Endothelial cell of umbilical vein (primary cell): ENCODE results near the gene ASB17. TPM values are rescaled to one million over a fixed set of nuclear protein-coding genes. Genes with fewer than 3 reads are reported as not detected.
"Not testable (repeated sequence)": the region's sequence is repeated elsewhere in the genome, so short reads cannot be mapped to it uniquely, and the experiment has no call there.

Experiments
- BruUV-seq: library from RNA; stranded (reverse); fragments of 400-500 nt; replicated peaks from 2 replicates; lab custom pipeline; 2021; lab: Mats Ljungman, UMichigan
- CTCF ChIA-PET: fragments of 300-600, 350-600 bp; sonication (Branson Sonifier 250); formaldehyde crosslinking; loops from one replicate; lab custom pipeline; 2021; ENCODE audit warnings: antibody characterized with exemption, inconsistent platforms; lab: Charles Lee
- POLR2A ChIA-PET: fragments of 300-600, 350-600 bp; sonication (Branson Sonifier 250); formaldehyde crosslinking; loops from one replicate; lab custom pipeline; 2021; ENCODE audit warnings: antibody characterized with exemption, inconsistent platforms; lab: Charles Lee
- DNase-seq: peaks from one replicate; pipeline ENCODE4 v3.0.0-alpha.2; 2011; ENCODE audit warnings: low read depth, low spot score
- FAIRE-seq: peaks from 2 replicates; lab custom pipeline; 2011; peaks lifted over from hg19 to GRCh38; lab: Jason Lieb, UNC
- H2AFZ ChIP-seq: 2 replicates; pipeline ENCODE4 v1.6.0; 2012; ENCODE audit warnings: low read depth, low read length, control low read depth, inconsistent platforms
- H3K27ac ChIP-seq: 2 replicates; pipeline ENCODE4 v1.5.1; 2011; ENCODE audit warnings: low read depth, mild to moderate bottlenecking, control low read depth, low read length, moderate library complexity; ENCODE audit not compliant: insufficient read depth
- H3K27me3 ChIP-seq, 2 experiments: 2 replicates each; pipeline versions ENCODE4 v1.6.0 to v1.6.1; 2011; ENCODE audit warnings: low read length in 2 of 2, mixed read lengths in 1 of 2; ENCODE audit not compliant: control insufficient read depth in 2 of 2, insufficient read depth in 2 of 2
- H3K36me3 ChIP-seq, 2 experiments: 2 replicates in 1 of 2; 3 replicates in 1 of 2; pipeline ENCODE4 v1.5.1; 2011; ENCODE audit warnings: low read length in 2 of 2, mild to moderate bottlenecking in 1 of 2, moderate library complexity in 1 of 2; ENCODE audit not compliant: control insufficient read depth in 2 of 2, insufficient read depth in 2 of 2; ENCODE audit errors: extremely low read depth in 1 of 2
- H3K4me1 ChIP-seq: 3 replicates; pipeline ENCODE4 v1.5.1; 2011; ENCODE audit warnings: mild to moderate bottlenecking, low read length; ENCODE audit not compliant: control insufficient read depth, insufficient read depth; ENCODE audit errors: extremely low read depth
- H3K4me2 ChIP-seq: 2 replicates; pipeline ENCODE4 v1.6.1; 2011; ENCODE audit warnings: low read length, control low read depth, mixed read lengths; ENCODE audit not compliant: insufficient read depth
- H3K4me3 ChIP-seq, 3 experiments: fragments of 200-600 bp in 1 of 3; sonication (generic), shearing (Covaris generic) in 1 of 3; replicated peaks in 1 of 3; 2 replicates each; pipeline ENCODE4 v1.5.1; 2011 to 2016; ENCODE audit warnings: control low read depth in 3 of 3, low read length in 3 of 3, mild to moderate bottlenecking in 2 of 3, inconsistent platforms in 1 of 3, low read depth in 1 of 3, moderate library complexity in 1 of 3; ENCODE audit not compliant: insufficient read depth in 1 of 3
- H3K79me2 ChIP-seq: 2 replicates; pipeline ENCODE4 v1.6.0; 2012; ENCODE audit warnings: low read length, inconsistent platforms; ENCODE audit not compliant: control insufficient read depth, insufficient read depth
- H3K9ac ChIP-seq: replicated peaks from 2 replicates; pipeline ENCODE3; 2011; ENCODE audit warnings: low read length, control low read depth; ENCODE audit not compliant: insufficient read depth; ENCODE audit errors: extremely low read depth
- H3K9me1 ChIP-seq: replicated peaks from 3 replicates; pipeline ENCODE4 v1.6.0; 2011; ENCODE audit warnings: mild to moderate bottlenecking, low read length; ENCODE audit not compliant: control insufficient read depth, insufficient read depth; ENCODE audit errors: extremely low read depth
- H3K9me3 ChIP-seq: replicated peaks from 2 replicates; pipeline ENCODE4 v1.5.1; 2012; ENCODE audit warnings: low read length, inconsistent platforms; ENCODE audit not compliant: control insufficient read depth, insufficient read depth
- H4K20me1 ChIP-seq: replicated peaks from 2 replicates; pipeline ENCODE3; 2011; ENCODE audit warnings: mild to moderate bottlenecking, low read length; ENCODE audit not compliant: control insufficient read depth, insufficient read depth; ENCODE audit errors: extremely low read depth
- CTCF ChIP-seq, 2 donors: IDR thresholded peaks; 1 replicate in 1 of 2; 2 replicates in 1 of 2; pipeline ENCODE4 v1.5.1; 2011; ENCODE audit warnings: low read length in 2 of 2, mild to moderate bottlenecking in 2 of 2, moderate library complexity in 2 of 2, control low read depth in 1 of 2, inconsistent platforms in 1 of 2, low read depth in 1 of 2; ENCODE audit not compliant: insufficient read depth in 1 of 2; ENCODE audit errors: extremely low read depth in 1 of 2
- EZH2 ChIP-seq: IDR thresholded peaks from 2 replicates; pipeline ENCODE4 v1.6.1; 2012; ENCODE audit warnings: borderline replicate concordance, low read depth, mild to moderate bottlenecking, moderate library complexity, low read length, inconsistent platforms; ENCODE audit not compliant: severe bottlenecking
- FOS ChIP-seq: IDR thresholded peaks from 2 replicates; pipeline ENCODE4 v1.6.1; 2011; ENCODE audit warnings: mild to moderate bottlenecking, low read length, moderate library complexity, borderline replicate concordance; ENCODE audit not compliant: insufficient read depth
- GATA2 ChIP-seq: IDR thresholded peaks from 2 replicates; pipeline ENCODE4 v1.7.0; 2011; ENCODE audit warnings: low read depth, mild to moderate bottlenecking, moderate library complexity, mixed read lengths, low read length; ENCODE audit not compliant: insufficient read length, insufficient read depth
- JUN ChIP-seq: IDR thresholded peaks from 2 replicates; pipeline ENCODE4 v1.6.1; 2011; ENCODE audit warnings: borderline replicate concordance, low read depth; ENCODE audit not compliant: insufficient read length, insufficient read depth
- MAX ChIP-seq: IDR thresholded peaks from 2 replicates; pipeline ENCODE4 v1.6.1; 2011; ENCODE audit not compliant: insufficient read depth, insufficient read length
- MYC ChIP-seq: IDR thresholded peaks from one replicate; pipeline ENCODE4 v1.6.1; 2011; ENCODE audit warnings: mild to moderate bottlenecking, low read depth, low read length
- POLR2A ChIP-seq: IDR thresholded peaks from 2 replicates; pipeline ENCODE4 v1.6.1; 2012; ENCODE audit warnings: low read depth, mild to moderate bottlenecking, control low read depth, low read length
- POLR2AphosphoS5 ChIP-seq: IDR thresholded peaks from 2 replicates; pipeline ENCODE4 v1.6.1; 2012; ENCODE audit warnings: low read depth, mild to moderate bottlenecking, control low read depth, low read length, moderate library complexity; ENCODE audit not compliant: insufficient read depth
- dilution Hi-C: fragments of 300-500 bp; cut with MboI; formaldehyde crosslinking; loops from one replicate; pipeline ENCODE4 v1.15.0; 2019; ENCODE audit warnings: low sequenced_read_pairs; ENCODE audit not compliant: extremely low pct_ligation_motif_present
- intact Hi-C: fragments of 100-400 bp; cut with micrococcal nuclease; formaldehyde crosslinking; loops from one replicate; pipeline ENCODE4 v1.10.0; 2022
- polyA plus RNA-seq, 4 experiments: library from polyadenylated mRNA; depleted of rRNA in 3 of 4; stranded (reverse) in 3 of 4; unstranded in 1 of 4; fragments of >200 nt; gene quantifications; 2 replicates each; pipeline versions ENCODE4 v1.2.1 to v1.2.3, GENCODE V29; 2011 to 2012; ENCODE audit warnings: missing spikeins in 1 of 4
- total RNA-seq: library from RNA; stranded (reverse); gene quantifications from 2 replicates; pipeline ENCODE4 v1.2.3, GENCODE V29; 2021

ASB17 gene
- total and polyA plus RNA-seq, 2 donors (not counting 3 experiments of a cell fraction or from before 2014, with no cell fraction given): not detected

GRCh38 chr1:75943037-75943436 is 10.8 kb upstream of the ASB17 start:
- peak; percentile 46 for TF ChIP-seq MAX
- H3K9ac ChIP-seq, H3K4me1 ChIP-seq, dilution Hi-C loops, H3K27me3 ChIP-seq, H4K20me1 ChIP-seq, H3K9me3 ChIP-seq, H2AFZ ChIP-seq, POLR2A ChIA-PET, BruUV-seq, intact Hi-C loops, H3K79me2 ChIP-seq, H3K36me3 ChIP-seq, H3K27ac ChIP-seq, H3K4me2 ChIP-seq, H3K4me3 ChIP-seq, H3K9me1 ChIP-seq: not testable (repeated sequence)
- FAIRE-seq (peak; percentile 35), DNase-seq (peak; percentile 40)
- CTCF ChIA-PET: interaction anchor here (1.2 kb wide), 1 partner anchor 8 kb away, joined by 4 read pairs; no protein-coding TSS in a partner anchor

- dilution Hi-C loops (no loop called here), intact Hi-C loops (no loop called here)
- Histone ChIP-seq H3K36me3 (no peaks in the 10 kb centered on the region), H3K9ac (no peak overlapping the region), H3K4me2 (no peak overlapping the region), H3K9me3 (no peaks in the 10 kb centered on the region), H3K4me1 (no peaks in the 10 kb centered on the region), H3K79me2 (no peaks in the 10 kb centered on the region), H2AFZ (no peak overlapping the region), H3K27ac (no peak overlapping the region), H3K27me3 (no peaks in the 10 kb centered on the region), H3K9me1 (no peaks in the 10 kb centered on the region), H4K20me1 (no peaks in the 10 kb centered on the region), H3K4me3 (no peak overlapping the region)
- POLR2A ChIA-PET: no interaction called here
- CTCF ChIA-PET: no interaction called here
- DNase-seq: no peak
- no TSS peak for BruUV-seq
- TF ChIP-seq EZH2: no peak
- TF ChIP-seq FOS: no peak
- no peak for TF ChIP-seq CTCF (IDR thresholded peaks at IDR 0.05; ENCODE audit: extremely low read depth in 1 of 2, insufficient read depth in 1 of 2, low read depth in 1 of 2, low read length in 2 of 2)
- TF ChIP-seq GATA2: no peak
- TF ChIP-seq MAX: no peak
- no peak for TF ChIP-seq POLR2A
- no peak for TF ChIP-seq POLR2AphosphoS5
- no peak for TF ChIP-seq JUN
- no peak for TF ChIP-seq MYC
- no peak for FAIRE-seq
Measured at GRCh38 chr1:75937034-75937433, 4.8 kb upstream of the ASB17 start.
